GM18502 (cell line): Measurements from ENCODE around the gene MOCOS.
"Not testable (repeated sequence)": the region's sequence is repeated elsewhere in the genome, so short reads cannot be mapped to it uniquely, and the experiment has no call there.

Experiments used
- ATAC-seq: cut with Tn5 transposase; IDR thresholded peaks from one replicate; pipeline ENCODE4 v1.9.1; 2021; ENCODE audit warnings: mild to moderate bottlenecking; ENCODE audit not compliant: unreplicated experiment, poor library complexity

Gene MOCOS

DNA sequence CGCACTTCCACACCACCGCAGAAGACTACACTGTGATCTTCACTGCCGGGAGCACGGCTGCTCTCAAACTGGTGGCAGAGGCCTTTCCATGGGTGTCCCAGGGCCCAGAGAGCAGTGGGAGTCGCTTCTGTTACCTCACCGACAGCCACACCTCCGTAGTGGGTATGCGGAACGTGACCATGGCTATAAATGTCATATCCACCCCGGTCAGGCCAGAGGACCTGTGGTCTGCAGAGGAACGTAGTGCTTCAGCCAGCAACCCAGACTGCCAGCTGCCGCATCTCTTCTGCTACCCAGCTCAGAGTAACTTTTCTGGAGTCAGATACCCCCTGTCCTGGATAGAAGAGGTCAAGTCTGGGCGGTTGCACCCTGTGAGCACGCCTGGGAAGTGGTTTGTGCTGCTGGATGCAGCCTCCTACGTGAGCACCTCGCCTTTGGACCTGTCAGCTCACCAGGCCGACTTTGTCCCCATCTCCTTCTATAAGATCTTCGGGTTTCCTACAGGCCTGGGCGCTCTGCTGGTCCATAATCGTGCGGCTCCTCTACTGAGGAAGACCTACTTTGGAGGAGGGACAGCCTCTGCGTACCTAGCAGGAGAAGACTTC, 12.5 kb downstream of the MOCOS start:
- no peak for ATAC-seq

DNA sequence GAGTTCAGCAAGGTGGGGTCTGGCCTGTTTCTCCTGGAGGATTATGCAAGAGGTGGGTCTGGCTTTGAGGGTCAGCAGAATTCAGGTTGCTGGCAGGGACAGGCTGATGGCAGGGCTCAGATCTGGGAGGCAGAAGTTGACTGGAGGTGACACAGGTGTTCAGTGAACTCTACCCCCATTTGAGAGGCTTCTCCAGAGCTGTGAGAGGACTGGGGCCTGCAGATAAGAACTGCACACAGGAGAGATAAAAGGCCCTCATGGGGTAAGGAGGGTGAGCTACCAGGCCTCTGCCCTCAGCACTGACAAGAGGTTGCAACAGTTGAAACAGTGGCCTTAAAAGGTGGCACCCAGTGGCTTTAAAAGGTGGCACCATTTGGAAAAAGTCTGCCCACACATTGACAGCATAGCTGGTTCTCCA, 13.1 kb downstream of the MOCOS start:
- no peak for ATAC-seq

DNA sequence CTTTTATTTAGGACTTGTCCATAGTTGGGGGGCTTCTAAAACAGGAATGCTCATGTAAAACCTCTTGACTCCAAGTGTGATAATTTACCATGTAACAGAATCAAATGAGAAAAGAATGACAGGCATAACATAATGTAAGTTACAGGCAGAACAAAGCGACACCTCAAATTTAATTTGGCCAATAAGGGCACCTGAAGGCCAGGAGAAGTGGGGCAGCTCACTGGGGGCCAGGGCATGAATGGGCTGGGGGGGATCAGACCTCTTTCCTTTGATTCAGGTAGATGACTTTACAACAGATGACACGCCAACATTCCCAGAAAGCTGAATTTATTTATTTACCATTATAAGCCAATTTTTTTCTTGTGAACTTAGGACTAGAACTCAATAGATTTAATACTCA, 14.5 kb downstream of the MOCOS start:
- ATAC-seq, result no peak

DNA sequence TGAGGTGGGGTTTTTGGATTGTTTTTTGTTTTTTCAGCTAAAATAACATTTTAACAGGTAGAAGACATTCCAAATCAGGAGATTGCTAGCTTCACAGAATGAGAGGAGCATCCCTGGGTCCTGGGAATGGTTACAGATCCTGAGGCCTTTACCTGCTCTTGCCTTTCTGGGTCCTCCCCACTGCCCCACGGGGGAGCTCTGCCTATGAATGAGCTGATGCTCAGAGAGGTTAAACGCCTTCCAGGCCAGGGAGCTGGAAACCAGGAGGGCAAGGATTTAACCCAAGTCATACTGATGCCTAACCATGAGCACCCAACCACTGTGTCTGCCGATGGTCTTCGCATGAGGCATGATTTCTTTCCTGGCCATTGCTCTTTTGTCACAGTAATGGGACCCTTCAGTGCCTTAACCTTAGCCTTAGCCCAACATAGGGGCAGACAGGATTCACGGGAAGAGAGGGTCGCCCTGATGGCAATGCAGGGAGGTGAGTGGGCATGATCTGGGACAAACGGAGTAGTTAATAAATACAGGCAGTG, 16.1 kb downstream of the MOCOS start:
- ATAC-seq, result no peak

DNA sequence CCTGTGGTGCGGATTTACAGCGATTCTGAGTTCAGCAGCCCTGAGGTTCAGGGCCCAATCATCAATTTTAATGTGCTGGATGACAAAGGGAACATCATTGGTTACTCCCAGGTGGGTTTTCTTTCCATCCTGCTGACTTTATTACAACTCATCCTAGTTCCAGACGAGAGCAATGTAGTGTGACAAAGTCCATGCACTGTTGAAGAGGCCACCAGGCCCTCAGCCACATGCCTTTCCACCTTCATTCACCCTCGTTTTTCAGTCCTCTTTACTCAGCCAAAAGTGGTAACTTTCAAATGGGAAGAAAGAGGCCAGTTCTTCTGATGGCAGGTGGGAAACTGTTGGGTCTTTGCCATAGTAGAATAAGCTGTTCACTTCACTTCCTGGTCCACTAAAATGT, 17.9 kb downstream of the MOCOS start:
- ATAC-seq, result no peak

DNA sequence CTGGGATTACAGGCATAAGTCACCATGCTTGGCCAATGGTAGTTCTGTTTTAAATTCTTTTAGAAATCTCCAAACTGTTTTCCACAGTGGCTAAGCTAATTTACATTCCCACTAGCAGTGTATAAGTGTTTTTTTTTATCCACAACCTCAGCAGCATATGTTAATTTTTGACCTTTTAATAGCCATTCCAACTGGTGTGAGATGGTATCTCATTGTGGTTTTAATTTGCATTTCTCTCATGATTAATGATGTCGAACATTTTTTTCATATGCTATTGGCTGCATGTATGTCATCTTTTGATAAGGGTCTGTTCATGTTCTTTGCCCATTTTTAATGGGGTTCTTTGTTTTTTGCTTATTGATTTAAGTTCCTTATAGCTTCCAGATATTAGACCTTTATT, 20.0 kb downstream of the MOCOS start:
- no peak for ATAC-seq

DNA sequence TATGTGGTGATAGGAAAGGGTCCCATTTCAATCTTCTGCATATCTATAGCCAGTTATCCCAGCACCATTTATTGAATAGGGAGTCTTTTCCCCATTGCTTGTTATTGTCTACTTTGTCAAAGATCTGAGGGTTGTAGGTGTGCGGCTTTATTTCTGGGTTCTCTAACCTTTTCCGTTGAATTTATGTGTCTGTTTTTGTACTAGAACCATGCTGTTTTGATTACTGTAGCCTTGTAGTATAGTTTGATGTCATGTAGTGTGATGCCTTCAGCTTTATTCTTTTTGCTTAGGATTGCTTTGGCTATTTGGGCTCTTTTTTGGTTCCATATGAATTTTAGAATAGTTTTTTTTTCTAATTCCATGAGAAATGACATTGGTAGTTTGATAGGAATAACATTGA, 20.7 kb downstream of the MOCOS start:
- not testable (repeated sequence) for ATAC-seq

DNA sequence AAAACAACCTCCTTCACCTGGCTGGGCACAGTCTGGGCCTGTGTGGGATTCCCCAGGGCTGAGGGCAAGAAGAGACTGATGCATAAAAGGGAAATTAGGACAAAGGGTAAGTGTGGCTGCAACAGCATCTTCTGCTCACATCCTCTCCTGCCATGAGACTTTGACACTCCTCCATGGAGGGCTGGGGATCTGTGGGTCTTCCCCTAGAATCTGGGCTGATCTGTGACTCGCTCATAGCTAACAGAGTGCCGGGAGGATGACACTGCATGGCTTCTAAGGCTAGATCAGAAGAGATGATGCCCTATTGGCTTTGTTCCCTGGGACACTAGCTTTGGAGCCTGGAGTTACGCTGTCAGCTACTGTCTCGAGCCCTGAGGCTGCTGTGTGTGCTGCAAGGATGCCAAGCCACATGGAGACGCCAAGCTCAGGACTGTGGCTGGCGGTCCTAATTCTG, 24.3 kb downstream of the MOCOS start:
- no peak for ATAC-seq

DNA sequence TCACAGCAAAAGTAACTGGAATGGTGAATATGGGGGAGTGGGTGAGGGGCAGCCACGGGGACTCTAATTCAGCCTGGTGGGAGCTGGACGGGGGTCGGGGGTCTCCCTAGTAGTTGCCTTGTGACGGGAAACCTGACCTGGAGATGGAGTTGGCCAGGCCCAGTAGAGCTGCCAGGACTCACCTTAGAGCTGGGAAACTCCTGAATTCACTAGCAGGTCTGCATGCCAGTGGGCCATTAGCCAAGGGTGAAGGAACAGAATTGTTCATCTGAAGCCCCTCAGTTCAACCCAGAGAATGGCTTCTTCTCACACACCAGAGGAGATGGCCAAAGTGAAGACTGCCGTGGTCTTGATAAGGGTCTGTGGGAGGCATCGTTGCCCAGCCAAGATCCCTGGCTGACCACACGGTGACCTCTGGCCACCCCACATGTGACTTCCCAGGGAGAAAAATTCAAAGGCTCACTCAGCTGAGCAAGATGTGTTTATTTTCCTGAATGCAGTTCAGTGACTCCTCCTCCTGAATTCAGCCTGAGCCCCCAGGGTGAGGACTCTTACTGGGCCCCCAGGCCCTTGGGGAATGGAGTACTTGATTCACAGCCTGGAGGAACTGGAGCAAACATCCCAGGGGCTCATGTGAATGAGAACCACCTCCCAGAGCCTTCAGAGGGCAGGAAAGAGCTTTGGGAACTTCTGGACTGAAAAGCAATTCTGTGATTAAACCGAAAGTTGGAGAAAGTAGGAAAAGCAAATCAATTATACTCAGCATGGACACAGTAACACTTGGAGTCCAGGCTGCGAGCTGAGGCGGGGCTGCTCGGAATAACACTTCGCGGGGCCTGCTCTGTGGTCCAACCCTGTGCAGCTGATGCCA, 25.2 kb downstream of the MOCOS start:
- no peak for ATAC-seq

DNA sequence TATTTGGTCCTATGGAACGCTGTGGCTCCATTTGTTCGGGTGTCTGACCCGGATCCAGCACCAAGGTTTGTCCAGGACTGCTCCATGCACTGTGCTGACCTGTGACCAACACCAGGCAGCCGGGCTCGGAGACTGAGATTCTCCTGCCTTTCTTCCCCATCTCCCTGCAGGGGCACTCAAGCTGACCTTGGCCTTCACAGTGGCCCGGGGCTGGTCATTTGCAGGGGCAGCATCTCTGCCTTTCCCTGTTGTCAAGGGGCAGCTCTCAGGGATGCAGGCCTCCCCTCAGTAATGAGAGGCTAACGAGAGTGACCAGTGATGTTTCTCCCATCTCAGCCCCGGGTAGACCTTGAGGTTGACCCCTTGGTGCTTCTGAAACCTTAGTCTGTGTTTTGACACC, 27.5 kb downstream of the MOCOS start:
- no peak for ATAC-seq

DNA sequence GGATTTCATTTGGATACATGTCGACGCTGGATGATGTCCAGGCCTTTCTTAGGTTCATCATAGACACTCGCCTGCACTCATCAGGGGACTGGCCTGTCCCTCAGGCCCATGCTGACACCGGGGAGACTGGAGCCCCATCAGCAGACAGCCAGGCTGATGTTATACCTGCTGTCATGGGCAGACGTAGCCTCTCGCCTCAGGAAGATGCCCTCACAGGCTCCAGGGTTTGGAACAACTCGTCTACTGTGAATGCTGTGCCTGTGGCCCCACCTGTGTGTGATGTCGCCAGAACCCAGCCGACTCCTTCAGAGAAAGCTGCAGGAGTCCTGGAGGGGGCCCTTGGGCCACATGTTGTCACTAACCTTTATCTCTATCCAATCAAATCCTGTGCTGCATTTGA, 28.3 kb downstream of the MOCOS start:
- ATAC-seq, result no peak

DNA sequence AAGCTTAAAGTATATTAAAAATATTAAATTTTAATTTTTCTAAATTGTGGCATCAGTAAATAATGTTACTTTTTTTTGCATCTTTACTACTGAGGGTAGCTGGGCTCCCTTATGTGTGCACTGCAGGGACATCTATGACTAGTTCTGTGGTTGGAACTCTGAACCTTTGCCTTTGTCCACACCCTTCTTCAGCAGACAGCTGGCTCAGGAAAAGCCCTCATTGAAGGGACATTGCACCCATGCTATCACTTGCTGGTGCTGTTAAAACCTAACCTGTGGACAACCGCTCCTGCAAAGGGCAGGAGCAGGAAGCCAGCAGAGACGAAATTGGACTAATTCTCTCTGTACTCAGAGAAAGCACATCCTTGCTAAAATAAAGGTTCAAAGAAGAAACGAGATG, 30.1 kb downstream of the MOCOS start:
- no peak for ATAC-seq

DNA sequence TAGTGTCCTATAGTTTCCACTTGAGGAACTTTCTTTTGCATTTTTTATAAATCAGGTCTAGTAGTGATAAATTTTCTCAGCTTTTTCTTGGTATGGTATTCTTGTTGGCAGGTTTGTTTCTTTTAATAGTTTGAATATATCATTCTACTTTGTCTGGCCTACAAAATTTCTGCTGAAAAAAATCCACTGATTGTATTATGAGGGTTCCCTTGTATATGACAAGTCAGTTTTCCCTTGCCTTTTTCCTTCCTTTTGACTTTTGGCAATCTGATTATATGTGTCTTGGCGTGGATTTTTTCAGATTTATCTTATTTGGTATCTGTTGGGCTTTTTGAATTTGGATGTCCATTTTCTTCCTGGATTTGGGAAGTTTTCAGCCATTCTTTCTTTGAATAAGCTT, 41.9 kb downstream of the MOCOS start:
- ATAC-seq, result no peak

DNA sequence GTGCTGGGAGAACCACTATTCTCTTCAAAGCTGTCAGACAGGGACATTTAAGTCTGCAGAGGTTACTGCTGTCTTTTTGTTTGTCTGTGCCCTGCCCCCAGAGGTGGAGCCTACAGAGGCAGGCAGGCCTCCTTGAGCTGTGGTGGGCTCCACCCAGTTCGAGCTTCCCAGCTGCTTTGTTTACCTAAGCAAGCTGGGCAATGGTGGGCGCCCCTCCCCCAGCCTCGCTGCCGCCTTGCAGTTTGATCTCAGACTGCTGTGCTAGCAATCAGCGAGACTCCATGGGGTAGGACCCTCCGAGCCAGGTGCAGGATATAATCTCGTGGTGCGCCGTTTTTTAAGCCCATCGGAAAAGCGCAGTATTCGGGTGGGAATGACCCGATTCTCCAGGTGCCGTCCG, 53.2 kb downstream of the MOCOS start:
- ATAC-seq, result not testable (repeated sequence)

DNA sequence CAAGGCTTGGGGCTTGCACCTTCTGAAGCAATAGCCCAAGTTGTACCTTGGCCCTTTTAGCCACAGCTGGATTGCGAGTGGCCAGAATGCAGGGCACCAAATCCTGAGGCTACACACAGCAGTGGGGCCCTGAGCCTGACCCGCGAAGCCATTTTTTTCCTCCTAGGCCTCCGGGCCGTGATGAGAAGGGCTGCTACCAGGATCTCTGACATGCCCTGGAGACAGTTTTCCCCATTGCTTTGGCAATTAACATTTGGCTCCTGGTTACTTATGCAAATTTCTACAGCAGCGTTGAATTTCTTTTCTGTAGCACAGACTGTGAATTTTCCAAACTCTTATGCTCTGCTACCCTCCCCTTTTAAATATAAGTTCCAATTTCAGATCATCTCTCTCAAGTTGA, 54.5 kb downstream of the MOCOS start:
- ATAC-seq, result no peak

DNA sequence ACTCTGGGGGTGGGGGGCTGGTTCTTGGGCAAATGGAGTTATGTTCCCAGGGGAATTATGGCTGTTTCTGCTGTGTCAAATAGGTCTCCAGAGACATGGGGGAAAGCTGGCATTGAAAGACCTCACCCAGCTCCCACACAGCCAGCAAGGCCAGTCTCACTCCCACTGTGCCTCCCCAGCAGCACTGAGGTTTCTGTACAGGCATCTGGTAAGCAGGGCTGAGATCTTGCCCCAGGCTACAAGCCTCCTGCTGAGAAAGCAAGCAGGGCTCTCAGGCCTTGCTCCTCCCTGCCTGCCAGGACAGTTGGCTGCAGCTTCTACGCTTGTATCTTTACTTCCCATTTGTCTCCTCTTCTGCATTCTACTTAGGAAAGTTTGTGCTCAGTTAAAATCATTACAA, 59.7 kb downstream of the MOCOS start:
- ATAC-seq, result no peak

DNA sequence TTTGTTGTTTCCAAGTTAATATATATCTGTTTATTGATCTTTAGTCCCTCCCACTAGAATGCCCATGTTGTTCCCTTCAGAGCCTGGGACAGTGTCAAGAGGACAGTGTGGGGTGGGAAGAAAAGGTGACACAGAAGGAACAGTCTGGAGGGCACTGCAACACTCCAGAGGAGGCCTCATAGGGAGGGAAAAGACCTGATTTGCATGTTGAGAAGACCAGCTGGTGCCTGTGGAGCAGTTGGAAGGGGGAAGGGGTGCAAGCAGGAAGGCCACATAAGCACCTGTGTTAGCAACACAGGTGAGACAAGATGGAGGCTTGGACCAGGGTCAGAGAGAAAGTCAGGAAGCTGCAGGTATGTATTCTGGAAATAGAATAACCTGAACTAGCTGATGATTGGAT, 62.1 kb downstream of the MOCOS start:
- no peak for ATAC-seq

DNA sequence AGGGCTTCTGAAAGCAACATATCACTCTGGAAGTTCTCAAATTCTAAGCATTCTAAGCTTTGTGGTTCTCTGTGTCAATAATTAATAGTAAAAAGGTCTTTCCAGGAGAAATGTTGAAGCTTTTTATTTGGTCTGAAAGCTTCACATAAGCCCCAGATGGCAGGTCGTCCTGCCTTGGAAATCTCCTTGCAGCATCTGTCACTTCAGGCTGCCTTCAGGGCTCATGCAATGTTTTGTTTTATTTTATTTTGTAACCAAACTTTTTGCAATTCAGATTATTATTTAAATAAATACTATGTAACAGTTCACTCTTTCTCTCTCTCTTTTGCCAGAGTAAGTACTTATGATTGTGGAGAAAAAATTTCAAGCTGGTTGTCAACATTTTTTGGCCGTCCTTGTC, 63.5 kb downstream of the MOCOS start:
- ATAC-seq, result no peak

DNA sequence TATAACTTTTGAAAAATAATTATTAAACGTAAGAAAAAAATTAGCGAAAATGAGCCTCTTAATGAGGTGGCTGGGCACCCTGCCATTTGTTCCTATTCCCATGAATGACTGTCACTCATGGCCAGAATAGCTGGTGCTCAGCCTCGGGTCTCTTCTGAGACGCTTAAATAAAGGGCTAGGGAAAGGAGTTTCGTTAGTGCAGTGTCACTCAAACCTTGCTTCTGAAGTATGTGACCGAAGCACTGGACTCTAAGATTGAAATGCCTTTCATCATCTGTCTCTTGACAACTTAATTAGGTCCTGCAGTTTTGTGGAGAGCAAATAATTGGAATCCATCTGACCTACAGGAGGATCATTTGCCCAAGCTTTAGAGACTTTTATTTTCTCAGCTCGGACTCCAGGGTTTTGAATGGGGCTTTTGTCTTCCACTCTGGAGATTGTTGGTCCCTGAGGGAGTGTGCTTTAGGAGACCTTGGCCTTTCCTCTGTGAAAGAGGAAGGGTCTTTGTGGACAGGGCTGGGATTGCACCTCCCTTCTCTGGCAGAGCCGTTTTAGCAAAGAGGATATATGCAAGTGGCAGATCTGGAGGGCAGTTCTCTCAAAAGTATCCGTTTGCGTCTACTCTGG, 67.9 kb downstream of the MOCOS start:
- ATAC-seq, result no peak

DNA sequence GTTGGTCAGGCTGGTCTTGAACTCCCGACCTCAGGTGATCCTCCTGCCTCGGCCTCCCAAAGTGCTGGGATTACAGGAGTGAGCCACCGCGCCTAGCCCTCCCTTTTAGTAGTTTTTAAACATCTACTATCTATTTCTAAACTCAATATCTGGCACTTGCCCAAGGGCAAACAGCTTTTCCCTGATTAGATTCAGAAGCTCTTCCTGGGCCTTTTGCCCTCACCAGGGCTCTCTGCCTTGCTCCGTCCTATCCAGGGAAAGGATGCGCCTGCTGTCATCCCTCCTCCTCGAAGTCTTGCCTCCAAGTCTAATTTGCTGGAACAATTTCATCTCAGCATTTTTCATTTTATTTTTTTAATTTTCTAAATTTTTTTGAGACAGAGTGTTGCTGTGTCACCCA, 68.8 kb downstream of the MOCOS start:
- no peak for ATAC-seq

DNA sequence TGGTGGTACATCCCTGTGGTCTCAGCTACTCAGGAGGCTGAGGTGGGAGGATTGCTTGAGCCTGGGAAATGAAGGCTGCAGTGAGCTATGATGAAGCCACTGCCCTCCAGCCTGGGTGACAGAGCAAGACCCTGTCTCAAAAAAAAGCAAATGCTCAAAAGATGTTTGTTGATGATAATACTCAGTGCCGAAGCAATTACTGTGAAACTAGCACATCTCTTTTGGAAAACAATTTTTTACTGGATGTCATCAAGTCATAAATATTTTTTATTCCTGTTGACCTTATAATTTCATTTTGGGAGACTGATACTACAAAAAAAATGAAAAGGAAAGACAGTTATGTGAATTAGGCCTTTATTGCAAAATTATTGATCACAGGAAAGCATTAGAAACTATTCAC, 75.7 kb downstream of the MOCOS start:
- ATAC-seq, result no peak
